ENCODE data around the gene DNAH3. TPM values are rescaled to one million over a fixed set of nuclear protein-coding genes. Genes with fewer than 3 reads are reported as not detected.

DNAH3 gene
- polyA plus RNA-seq, 2 of the 4 experiments (the other 2 are of a cell fraction): 0.37 to 0.81 TPM

- 66% methylated on average over 5 of the region's 5 CpGs for WGBS (ENCODE audit: missing lambda C conversion rate)
- Histone ChIP-seq H3K4me2 (no peak overlapping the region), H3K27ac (no peak overlapping the region), H3K9me3 (no peaks in the 10 kb centered on the region), H3K4me3 (no peak overlapping the region), H3K4me1 (no peaks in the 10 kb centered on the region)
- no peak for TF ChIP-seq FOSB (CRISPR knock-in tag; IDR thresholded peaks at IDR 0.05)
- no peak for TF ChIP-seq EHMT2 (IDR thresholded peaks at IDR 0.05; ENCODE audit: low read depth)
- no peak for TF ChIP-seq FOXS1 (CRISPR knock-in tag; IDR thresholded peaks at IDR 0.05)
- TF ChIP-seq ZFP36 (IDR thresholded peaks at IDR 0.05; ENCODE audit: borderline replicate concordance, partially characterized antibody): no peak
- TF ChIP-seq RCOR1 (IDR thresholded peaks at IDR 0.05; ENCODE audit: low read depth, low read length): no peak
- TF ChIP-seq CBX8 (IDR thresholded peaks at IDR 0.05): no peak
- no peak for TF ChIP-seq FOSL2 (IDR thresholded peaks at IDR 0.05)
- TF ChIP-seq FOSL2 (CRISPR knock-in tag; IDR thresholded peaks at IDR 0.05): no peak
- TF ChIP-seq ELK1 (IDR thresholded peaks at IDR 0.05; ENCODE audit: low read depth, low read length): no peak
- TF ChIP-seq NFE2L2 (conservative IDR thresholded peaks at IDR 0.05; ENCODE audit: low read length): no peak
- TF ChIP-seq PHF8 (IDR thresholded peaks at IDR 0.05; ENCODE audit: borderline replicate concordance, low read depth): no peak
- TF ChIP-seq, protein P1, sequence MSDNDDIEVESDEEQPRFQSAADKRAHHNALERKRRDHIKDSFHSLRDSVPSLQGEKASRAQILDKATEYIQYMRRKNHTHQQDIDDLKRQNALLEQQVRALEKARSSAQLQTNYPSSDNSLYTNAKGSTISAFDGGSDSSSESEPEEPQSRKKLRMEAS (IDR thresholded peaks at IDR 0.05): no peak
- no peak for TF ChIP-seq RNF2 (IDR thresholded peaks at IDR 0.05; ENCODE audit: borderline replicate concordance, low read depth)
- TF ChIP-seq POLR2A (IDR thresholded peaks at IDR 0.05; ENCODE audit: low read length): no peak
- no peak for TF ChIP-seq KDM1A (IDR thresholded peaks at IDR 0.05; ENCODE audit: low read depth)
- DNase-seq (ENCODE audit: low read depth in 1 of 2, low spot score in 1 of 2): no peak
- ATAC-seq: no peak
- no peak for FAIRE-seq
- POLR2A ChIA-PET: no interaction called here
- CTCF ChIA-PET: interaction anchor here (0.6 to 1.2 kb wide), 2 partner anchors 9 to 16 kb away, joined by 3 to 5 read pairs; no protein-coding TSS in a partner anchor
Observed at GRCh38 chr16:20987049-20987448, 163.6 kb downstream of the DNAH3 start.

- CTCF ChIA-PET: no interaction called here
- POLR2A ChIA-PET: no interaction called here
- Histone ChIP-seq H3K4me2 (no peak overlapping the region), H3K4me3 (no peak overlapping the region), H3K27ac (no peak overlapping the region), H3K9me3 (no peaks in the 10 kb centered on the region), H3K4me1 (no peaks in the 10 kb centered on the region)
- ATAC-seq (no peak), FAIRE-seq (no peak), DNase-seq (ENCODE audit: low read depth in 1 of 2, low spot score in 1 of 2) (no peak)
- WGBS (ENCODE audit: missing lambda C conversion rate): 84% methylated on average over 6 of the region's 6 CpGs
- TF ChIP-seq NR3C1 (IDR thresholded peaks at IDR 0.05): no peak
- no peak for TF ChIP-seq ZC3H11A (IDR thresholded peaks at IDR 0.05)
- no peak for TF ChIP-seq PBX3 (IDR thresholded peaks at IDR 0.05)
- TF ChIP-seq POLR2AphosphoS2 (conservative IDR thresholded peaks at IDR 0.05; ENCODE audit: low read length): no peak
- TF ChIP-seq BCL3 (IDR thresholded peaks at IDR 0.05): no peak
- no peak for TF ChIP-seq RCOR1 (IDR thresholded peaks at IDR 0.05; ENCODE audit: low read depth, low read length)
- TF ChIP-seq ELK1 (IDR thresholded peaks at IDR 0.05; ENCODE audit: low read depth, low read length): no peak
- TF ChIP-seq, protein P2, sequence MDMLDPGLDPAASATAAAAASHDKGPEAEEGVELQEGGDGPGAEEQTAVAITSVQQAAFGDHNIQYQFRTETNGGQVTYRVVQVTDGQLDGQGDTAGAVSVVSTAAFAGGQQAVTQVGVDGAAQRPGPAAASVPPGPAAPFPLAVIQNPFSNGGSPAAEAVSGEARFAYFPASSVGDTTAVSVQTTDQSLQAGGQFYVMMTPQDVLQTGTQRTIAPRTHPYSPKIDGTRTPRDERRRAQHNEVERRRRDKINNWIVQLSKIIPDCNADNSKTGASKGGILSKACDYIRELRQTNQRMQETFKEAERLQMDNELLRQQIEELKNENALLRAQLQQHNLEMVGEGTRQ (IDR thresholded peaks at IDR 0.05): no peak
Observed at GRCh38 chr16:20984019-20984418, 166.6 kb downstream of the DNAH3 start.
